GM18951 (cell line): ENCODE measurements around the gene FMN1.

Experiments used
- POLR2A ChIP-seq: IDR thresholded peaks from 4 replicates; pipeline ENCODE4 v1.6.1; 2011; ENCODE audit warnings: mild to moderate bottlenecking; ENCODE audit not compliant: insufficient read length, insufficient read depth; ENCODE audit errors: extremely low read depth
- in situ Hi-C: fragments of 300-500 bp; cut with MboI; formaldehyde crosslinking; loops from one replicate; pipeline ENCODE4 v1.12.0; 2022; ENCODE audit warnings: low sequenced_read_pairs, mixed read lengths, inconsistent platforms; ENCODE audit not compliant: unreplicated experiment

Gene FMN1

DNA sequence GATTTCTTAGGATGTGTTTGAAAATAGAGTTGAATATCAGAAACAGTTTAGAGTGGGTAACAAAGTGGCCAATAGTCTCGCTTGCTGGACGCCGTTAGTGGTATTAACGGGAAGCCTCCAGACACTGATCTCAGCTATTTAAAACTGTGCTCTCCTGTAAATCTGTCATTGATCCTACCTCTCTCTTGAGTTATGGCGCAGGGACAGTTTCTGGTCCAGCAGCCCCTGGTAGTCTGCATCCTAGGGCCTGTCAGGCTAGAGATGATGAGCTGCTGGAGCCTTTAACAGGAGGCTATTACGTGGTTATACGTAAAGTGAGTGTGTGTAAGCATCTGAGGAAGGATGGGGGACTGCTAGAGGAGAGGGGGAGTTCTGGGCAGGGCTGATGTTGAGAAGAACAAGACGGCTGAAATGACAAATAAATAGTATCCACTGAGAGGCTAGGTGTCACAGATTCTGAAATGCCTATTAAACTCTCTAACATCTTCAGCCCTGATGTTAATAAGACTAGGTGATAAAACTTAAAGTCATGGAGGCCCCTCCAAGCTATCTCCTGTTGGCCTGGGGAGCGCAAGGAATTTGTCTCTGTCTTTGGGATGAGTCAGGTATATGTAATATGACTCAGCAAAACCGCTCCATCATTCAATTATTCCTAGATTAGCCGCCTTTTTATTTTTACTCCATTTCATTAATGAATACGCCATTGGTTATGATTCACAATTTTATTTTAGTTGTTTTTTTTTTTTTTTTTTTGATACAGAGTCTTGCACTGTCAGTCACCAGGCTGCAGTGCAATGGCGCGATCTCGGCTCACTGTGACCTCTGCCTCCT lies 321.0 kb downstream of the FMN1 start:
- no peak for TF ChIP-seq POLR2A
- in situ Hi-C loops, result no loop called here

DNA sequence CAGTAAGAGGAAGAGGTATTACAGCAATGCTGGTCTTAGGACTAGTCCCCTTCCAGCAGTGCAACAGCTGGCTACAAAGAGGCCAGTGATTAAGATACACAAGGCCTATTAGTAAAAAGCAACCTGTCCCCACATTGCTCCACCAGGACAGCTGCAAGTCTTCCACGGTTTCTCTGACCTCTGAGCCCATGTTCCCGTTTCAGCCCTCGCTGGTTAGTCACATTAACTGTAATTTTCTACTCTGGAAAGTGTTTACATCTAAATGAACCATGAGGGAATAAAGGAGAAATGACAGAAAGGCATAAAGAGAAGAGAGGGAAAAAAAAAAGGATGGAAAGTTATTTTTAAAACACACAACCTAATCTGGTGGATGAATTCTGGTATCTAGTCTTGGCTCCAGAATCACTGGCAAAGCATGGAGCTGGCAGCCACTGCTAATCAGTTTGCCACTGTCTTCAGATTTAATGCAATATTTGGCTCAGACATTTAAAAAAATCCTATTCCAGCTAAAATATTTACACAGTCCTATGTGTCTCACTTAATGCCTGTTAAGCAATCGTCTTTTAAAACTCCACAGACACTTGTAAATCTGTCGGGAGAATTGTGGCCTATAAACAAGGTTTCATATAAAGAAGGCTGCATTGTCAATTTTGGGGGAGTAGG lies 321.8 kb downstream of the FMN1 start:
- in situ Hi-C loops, result no loop called here
- TF ChIP-seq POLR2A, result no peak

DNA sequence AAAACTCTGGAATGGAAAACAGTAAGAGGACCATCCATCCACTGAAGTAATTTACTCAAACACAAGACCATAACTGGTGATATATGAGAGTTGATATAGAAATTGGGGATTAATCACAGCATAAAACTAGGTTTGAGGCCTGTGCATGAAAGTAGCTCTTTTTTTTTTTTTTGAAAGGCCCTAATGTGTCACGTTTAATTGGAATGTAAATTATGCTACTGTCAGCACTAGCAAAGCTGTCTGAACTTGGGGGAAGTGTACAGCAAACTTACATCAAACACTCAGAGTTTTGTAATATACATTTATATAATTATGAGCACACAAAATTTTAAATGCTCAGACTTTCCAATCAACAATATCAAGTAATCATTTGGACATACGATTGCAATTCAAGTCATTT lies 322.6 kb downstream of the FMN1 start:
- in situ Hi-C loops, result no loop called here
- no peak for TF ChIP-seq POLR2A

DNA sequence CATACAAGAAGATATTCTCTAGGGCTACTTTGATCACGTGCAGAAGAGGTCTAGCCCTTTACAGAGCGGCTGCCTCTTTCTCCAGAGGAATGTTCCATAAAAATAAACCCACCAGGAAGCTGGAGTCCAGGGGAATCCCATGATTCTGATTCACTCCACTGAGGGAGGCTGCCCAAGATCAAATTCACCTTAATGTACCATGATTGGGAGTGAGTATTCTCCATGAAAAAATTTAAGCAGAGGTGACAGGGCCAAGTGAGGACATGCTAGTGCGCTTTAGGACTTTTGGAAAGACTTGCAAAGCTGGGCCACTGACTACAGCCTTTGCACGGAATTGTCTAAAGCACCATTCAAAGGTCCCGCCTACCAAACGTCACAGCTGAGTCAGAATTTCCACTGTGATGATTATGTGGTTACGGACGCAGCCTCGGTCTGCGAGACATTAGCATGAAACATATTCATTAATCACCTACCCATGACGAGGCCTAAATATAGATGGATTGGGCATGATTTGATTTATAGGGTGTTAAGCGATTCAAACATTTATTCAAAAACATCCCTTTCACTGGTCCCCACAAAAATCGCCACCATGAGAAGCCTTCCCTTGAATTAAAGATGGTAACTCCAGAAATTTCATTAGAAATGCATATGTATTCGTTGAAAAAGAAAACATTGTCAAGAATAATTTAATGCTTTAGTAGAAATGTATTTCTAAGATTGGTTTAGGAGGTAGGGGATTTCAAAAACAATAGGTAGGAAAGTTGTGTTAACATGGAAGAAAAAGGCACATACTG lies 324.1 kb downstream of the FMN1 start:
- in situ Hi-C loops, result no loop called here
- no peak for TF ChIP-seq POLR2A

DNA sequence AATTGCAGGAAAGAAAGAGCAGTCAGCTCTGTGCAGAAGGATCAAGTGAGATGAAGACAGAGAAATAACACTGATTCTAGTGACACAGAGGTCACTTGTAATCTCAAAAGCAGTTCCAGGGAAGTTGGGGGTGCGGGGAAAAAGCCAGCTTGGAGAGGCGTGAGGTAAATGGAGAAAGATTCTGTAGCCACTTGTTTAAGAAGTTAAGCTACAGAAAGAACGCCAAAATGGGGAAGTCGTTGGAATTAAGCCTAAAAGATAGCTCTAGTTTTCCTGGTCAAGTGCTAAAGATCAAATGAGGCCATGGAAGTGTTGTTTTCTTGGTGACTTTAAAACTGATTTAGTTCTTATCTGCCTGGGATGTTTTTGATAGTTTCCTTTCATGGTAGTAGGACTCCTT lies 324.7 kb downstream of the FMN1 start:
- in situ Hi-C loops, result no loop called here
- no peak for TF ChIP-seq POLR2A

- in situ Hi-C loops, result no loop called here
Observed at GRCh38 chr15:32867313-32867626, 327.2 kb downstream of the FMN1 start.

DNA sequence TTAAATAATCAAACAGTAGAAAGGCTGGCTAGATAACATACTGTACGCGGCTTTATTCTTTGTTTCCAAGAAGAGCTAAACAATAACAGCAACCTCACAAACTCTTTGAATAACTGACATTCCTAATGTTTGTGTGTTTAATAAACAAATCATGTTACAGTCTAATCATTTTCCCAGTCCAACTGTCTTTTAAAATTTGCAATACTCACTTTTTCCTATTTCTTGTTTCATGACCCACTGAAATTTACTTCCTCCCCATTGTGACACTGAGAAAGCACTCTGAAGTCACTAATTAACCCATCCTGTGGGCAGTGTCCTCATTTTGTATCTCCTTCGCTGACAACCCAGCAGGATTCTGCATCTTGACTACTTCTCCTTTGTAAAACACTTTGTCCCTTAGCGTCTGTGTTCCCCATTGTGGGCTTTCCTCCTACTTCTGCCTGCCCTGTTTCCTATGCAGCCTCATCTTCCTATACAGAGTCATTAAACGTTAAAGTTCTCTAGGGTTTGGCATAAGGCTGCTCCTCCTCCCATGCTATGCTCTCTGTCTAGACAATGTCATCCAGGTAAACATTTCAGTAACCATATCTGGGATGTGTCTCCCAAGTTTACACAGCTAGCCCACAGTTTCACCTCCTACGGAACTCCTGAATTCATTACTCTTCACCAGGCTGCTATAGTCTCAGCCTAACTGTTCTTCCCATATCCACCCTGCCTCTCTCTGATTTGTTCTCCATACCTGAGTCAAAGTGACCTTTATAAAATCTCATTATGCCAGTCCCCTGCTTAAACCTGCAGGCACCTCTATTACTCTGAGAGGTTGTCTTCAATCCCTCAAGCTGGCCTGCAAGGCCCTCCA lies 327.8 kb downstream of the FMN1 start:
- in situ Hi-C loops, result no loop called here
- TF ChIP-seq POLR2A, result no peak

More at GRCh38 chr15:32867313-32867626, 327.2 kb downstream of the FMN1 start:
- TF ChIP-seq POLR2A, result no peak

DNA sequence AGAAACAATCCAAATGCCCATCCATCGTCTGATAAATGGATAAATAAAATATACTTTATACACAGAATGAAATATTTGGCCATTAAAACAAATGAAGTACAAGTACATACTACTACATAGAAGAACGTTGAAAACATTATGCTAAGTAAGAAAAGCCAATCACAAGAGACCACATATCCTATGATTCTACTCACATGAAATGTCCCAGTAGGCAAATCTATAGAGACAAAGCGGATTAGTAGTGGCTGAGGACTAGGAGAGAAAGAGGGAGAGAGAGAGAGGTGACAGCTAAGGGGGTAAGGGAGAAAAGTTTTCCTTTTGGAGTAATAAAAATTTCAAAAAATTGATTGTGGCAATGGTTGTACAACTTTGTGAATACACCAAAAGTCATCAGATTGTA lies 329.7 kb downstream of the FMN1 start:
- in situ Hi-C loops, result no loop called here
- TF ChIP-seq POLR2A, result no peak

GRCh38 chr15:32864051-32864450 lies 330.5 kb downstream of the FMN1 start:
- TF ChIP-seq POLR2A, result no peak
- in situ Hi-C loops, result no loop called here

DNA sequence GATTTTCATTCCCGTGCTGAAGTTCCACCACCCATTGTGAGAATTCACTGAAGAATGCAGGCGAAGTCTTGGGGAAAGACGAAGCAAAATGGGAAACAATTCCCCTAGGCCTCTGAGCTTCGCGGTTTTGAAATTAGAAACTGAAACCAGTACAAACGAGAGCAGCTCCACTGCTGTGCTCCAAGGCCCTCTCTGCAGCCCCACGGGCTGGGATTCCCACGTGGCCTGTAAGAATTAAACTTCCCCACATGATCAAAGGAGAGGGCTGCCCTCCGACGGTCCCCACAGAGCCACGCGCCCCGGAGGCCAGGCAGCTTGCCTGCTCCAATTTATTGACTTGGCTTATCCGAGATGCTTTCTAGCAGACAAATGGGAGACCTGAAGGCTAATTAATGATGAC lies 332.8 kb downstream of the FMN1 start:
- no peak for TF ChIP-seq POLR2A
- in situ Hi-C loops, result no loop called here

- in situ Hi-C loops, result no loop called here
- TF ChIP-seq POLR2A, result no peak
Observed at GRCh38 chr15:32861174-32861573, 333.3 kb downstream of the FMN1 start.

GRCh38 chr15:32859996-32860395 lies 334.5 kb downstream of the FMN1 start:
- TF ChIP-seq POLR2A, result no peak
- in situ Hi-C loops, result no loop called here

- no peak for TF ChIP-seq POLR2A
- in situ Hi-C loops, result no loop called here
Observed at GRCh38 chr15:32859251-32859650, 335.3 kb downstream of the FMN1 start.
